Naive B cell (primary cell): Measurements from ENCODE around the gene CREBZF. TPM values are rescaled to one million over a fixed set of nuclear protein-coding genes. Genes with fewer than 3 reads are reported as not detected.
"Not testable (repeated sequence)": the region's sequence is repeated elsewhere in the genome, so short reads cannot be mapped to it uniquely, and the experiment has no call there.

ENCODE experiments used
- ATAC-seq, 2 donors: fragments of 150-1000 bp; cut with Tn5 transposase; 2 replicates each; pipeline ENCODE4 v1.10.0; 2021; ENCODE audit warnings: low read depth in 2 of 2, mild to moderate bottlenecking in 2 of 2, moderate library complexity in 2 of 2
- DNase-seq: peaks from one replicate; pipeline ENCODE4 v3.0.0; 2022
- H3K27ac Mint-ChIP-seq, 6 donors: one replicate each; pipeline ENCODE4 v1.8.0; 2020 to 2022; ENCODE audit warnings: mild to moderate bottlenecking in 6 of 6, mixed read lengths in 6 of 6, moderate library complexity in 5 of 6, inconsistent platforms in 2 of 6
- H3K27me3 Mint-ChIP-seq, 3 donors: one replicate each; pipeline ENCODE4 v1.8.0; 2021 to 2022; ENCODE audit warnings: mixed read lengths in 3 of 3, mild to moderate bottlenecking in 1 of 3
- H3K36me3 Mint-ChIP-seq, 2 donors: one replicate each; pipeline ENCODE4 v1.8.0; 2020 to 2022; ENCODE audit warnings: mixed read lengths in 2 of 2, inconsistent platforms in 1 of 2, mild to moderate bottlenecking in 1 of 2
- H3K4me1 Mint-ChIP-seq, 3 donors: one replicate each; pipeline ENCODE4 v1.8.0; 2020 to 2022; ENCODE audit warnings: mixed read lengths in 3 of 3, inconsistent platforms in 1 of 3, mild to moderate bottlenecking in 1 of 3, moderate library complexity in 1 of 3
- H3K4me3 Mint-ChIP-seq, 8 donors: one replicate each; pipeline ENCODE4 v1.8.0; 2020 to 2022; ENCODE audit warnings: mild to moderate bottlenecking in 8 of 8, mixed read lengths in 8 of 8, moderate library complexity in 8 of 8, inconsistent platforms in 2 of 8
- H3K9me3 Mint-ChIP-seq, 7 donors: one replicate each; pipeline ENCODE4 v1.8.0; 2020 to 2022; ENCODE audit warnings: mixed read lengths in 7 of 7, mild to moderate bottlenecking in 5 of 7, inconsistent platforms in 2 of 7, moderate library complexity in 1 of 7
- polyA plus RNA-seq, 6 donors: library from polyadenylated mRNA; unstranded; fragments of 300-500 nt; fragmentation: Illumina TruSeq; gene quantifications; one replicate each; pipeline ENCODE4 v1.2.3, GENCODE V29; 2021; ENCODE audit warnings: low read depth in 6 of 6

The CREBZF gene
- polyA plus RNA-seq, 6 donors from 2014 or later, result 4.8 to 19.8 (median 13.9) TPM

DNA sequence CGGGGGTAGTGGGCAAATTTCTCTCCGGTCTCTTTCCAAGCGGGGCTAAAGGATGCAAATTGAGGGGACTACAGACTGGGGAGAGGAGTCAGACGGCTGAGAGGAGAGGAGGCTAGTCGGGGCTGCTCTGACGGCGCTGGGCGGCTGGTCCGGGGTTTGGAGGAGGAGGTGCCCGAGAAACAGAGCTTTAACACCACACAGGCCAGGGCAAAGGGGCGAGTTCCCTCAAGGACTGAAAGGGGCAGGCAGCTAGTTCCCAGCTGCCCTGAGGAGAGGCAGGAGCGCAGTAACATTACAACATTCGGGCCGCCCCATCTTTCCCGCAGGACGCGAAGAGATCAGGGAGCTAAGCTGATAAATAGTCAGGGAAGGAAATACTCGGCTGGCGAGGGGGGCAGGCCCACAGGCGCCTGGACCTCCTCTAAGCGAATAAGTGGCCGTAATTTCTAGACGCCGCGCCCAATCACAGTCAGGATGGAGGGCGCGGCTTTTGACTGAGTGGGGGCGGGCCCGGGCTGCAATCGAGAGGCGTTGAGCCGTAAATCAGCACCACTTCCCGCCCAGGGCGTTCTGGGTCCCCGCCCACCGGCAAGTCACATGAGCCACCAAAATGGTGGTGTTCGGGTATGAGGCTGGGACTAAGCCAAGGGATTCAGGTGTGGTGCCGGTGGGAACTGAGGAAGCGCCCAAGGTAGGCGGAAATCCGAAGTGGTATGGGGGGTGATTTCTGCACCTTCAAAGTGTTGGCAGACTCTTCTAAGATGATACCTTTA is 36.7 kb downstream of the CREBZF start, which contains the start of gene TMEM126B:
Gene TMEM126B (plus strand): TSS at position 596 of the 773 bp plus-strand sequence. CDS start 15 bp downstream, at position 611.
- peak within 1 kb of the TSS; percentile 92 to 99 (median 97) for H3K27ac Mint-ChIP-seq
- H3K9me3 Mint-ChIP-seq, result no peaks in the 10 kb centered on the region
- peak; percentile 96 to 97 for ATAC-seq
- H3K4me1 Mint-ChIP-seq, result peaks cover 22 to 45% (median 26%) of the 10 kb centered on the region in 3 donors
- H3K27me3 Mint-ChIP-seq, result no peaks in the 10 kb centered on the region
- H3K36me3 Mint-ChIP-seq, result peaks cover 0 to 10% of the 10 kb centered on the region in 2 donors
- H3K4me3 Mint-ChIP-seq, result peak within 1 kb of the TSS; percentile 95 to 100 (median 99)
- DNase-seq, result peak; percentile 95

DNA sequence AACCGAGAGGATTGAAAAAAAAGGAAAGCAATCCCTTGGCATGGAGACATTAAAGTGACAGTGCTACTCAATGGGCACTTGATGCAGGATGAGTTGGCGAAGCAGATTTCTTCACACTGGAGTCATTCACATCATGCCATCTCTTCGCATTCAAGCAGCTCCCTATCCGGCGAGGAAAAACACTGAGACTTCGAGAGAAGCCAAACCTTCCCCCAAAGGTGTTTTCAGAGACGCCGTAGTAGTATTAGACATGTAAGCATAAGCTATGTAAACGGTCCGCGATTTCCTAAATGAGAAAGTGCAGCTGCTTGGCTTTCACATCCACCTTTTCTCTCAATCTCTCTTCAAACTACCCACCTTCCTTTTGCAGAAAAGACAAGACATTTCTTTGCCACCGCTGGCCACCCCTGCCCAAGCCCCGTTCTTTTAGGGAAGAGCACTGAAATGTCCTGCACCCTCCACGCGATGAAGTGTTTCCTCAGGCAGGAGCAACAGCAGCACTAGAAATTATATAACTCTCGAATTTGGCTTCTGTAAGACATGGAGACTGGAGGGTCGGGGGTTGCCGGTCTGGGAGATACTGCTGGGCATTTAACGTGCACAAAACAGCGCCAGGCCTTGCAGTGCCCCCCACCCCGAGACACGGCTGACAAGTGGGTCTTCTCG is 37.5 kb downstream of the CREBZF start, which contains the start of gene DLG2:
Gene DLG2 (minus strand): TSS at position 13 of the 666 bp plus-strand sequence.
- H3K4me1 Mint-ChIP-seq, result peaks cover 22 to 45% (median 26%) of the 10 kb centered on the region in 3 donors
- no peaks in the 10 kb centered on the region for H3K27me3 Mint-ChIP-seq
- peak within 1 kb of the TSS; percentile 95 to 100 (median 99) for H3K4me3 Mint-ChIP-seq
- peaks cover 0 to 10% of the 10 kb centered on the region in 2 donors for H3K36me3 Mint-ChIP-seq
- ATAC-seq (peak in 1 of 2 donors; percentile 1), DNase-seq (no peak)
- H3K9me3 Mint-ChIP-seq, result no peaks in the 10 kb centered on the region
- H3K27ac Mint-ChIP-seq, result peak within 1 kb of the TSS; percentile 92 to 99 (median 97)

DNA sequence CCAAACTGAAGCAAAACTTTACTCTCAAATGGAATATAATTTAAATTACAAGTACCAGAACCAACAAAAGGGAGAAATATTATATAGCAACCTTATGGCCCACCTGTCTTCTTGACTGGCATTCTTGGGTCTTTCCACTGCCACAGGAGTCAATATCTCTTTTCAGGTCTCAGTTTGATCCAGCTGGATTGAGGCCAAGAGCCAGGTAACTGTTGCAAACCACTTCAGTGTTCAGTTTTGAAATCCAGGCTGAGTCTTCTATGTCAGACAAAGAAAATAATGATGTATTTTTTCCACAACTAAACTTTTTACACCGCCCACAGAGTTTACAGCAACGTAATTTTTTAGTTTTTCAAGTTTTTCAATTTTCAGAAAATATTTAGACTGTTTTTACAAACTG is 38.4 kb downstream of the CREBZF start:
- ATAC-seq, result no peak
- peak overlapping the region in 7 of 8 donors; percentile 95 to 100 (median 99) for H3K4me3 Mint-ChIP-seq
- no peak for DNase-seq
- H3K4me1 Mint-ChIP-seq, result peaks cover 22 to 45% (median 26%) of the 10 kb centered on the region in 3 donors
- no peaks in the 10 kb centered on the region for H3K9me3 Mint-ChIP-seq
- H3K27me3 Mint-ChIP-seq, result no peaks in the 10 kb centered on the region
- H3K36me3 Mint-ChIP-seq, result peaks cover 2 to 9% of the 10 kb centered on the region in 2 donors
- peak overlapping the region in 2 of 6 donors; percentile 54 to 97 for H3K27ac Mint-ChIP-seq

DNA sequence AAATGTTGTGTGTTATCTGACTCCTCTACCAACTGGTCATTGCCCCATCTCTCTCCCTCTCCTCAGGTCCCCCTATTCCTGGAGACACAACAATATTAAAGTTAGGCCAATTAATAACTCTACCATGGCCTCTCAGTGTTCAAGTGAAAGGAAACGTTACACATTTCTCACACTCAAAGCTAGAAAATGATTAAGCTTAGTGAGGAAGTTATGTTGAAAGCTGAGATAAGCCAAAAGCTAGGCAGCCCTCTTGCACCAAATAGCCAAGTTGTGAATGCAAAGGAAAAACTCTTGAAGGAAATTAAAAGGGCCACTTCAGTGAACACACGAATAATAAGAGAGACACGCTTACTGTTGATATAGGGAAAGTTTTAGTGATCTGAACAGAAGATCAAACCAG is 44.7 kb downstream of the CREBZF start:
- DNase-seq (no peak), ATAC-seq (no peak)
- H3K4me1 Mint-ChIP-seq, result peaks cover 0 to 3% (median under 1%) of the 10 kb centered on the region in 3 donors
- H3K36me3 Mint-ChIP-seq, result peaks cover 4 to 7% of the 10 kb centered on the region in 2 donors
- H3K9me3 Mint-ChIP-seq, result no peaks in the 10 kb centered on the region
- no peak overlapping the region for H3K27ac Mint-ChIP-seq
- H3K27me3 Mint-ChIP-seq, result peaks cover 0 to 4% (median 0%) of the 10 kb centered on the region in 3 donors
- H3K4me3 Mint-ChIP-seq, result no peak overlapping the region

DNA sequence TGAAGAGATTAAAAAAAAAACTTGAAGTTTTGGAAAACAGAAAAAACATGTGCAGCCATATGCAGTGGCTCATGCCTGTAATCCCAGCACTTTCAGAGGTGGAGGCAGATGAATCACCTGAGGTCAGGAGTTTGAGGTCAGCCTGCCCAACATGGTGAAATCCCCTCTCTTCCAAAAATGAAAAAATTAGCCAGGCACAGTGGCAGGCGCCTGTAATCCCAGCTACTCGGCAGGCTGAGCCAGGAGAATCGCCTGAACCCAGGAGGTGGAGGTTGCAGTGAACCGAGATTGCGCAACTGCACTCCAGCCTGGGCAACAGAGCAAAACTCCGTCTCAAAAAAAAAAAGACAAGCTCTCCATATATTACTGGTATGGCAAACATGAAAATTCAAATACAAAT is 45.4 kb downstream of the CREBZF start:
- Mint-ChIP-seq H3K9me3 (no peaks in the 10 kb centered on the region), H3K27me3 (peaks cover 0 to 4% (median 0%) of the 10 kb centered on the region in 3 donors), H3K27ac (no peak overlapping the region), H3K36me3 (peaks cover 4 to 7% of the 10 kb centered on the region in 2 donors), H3K4me1 (peaks cover 0 to 3% (median 0%) of the 10 kb centered on the region in 3 donors), H3K4me3 (no peak overlapping the region)
- ATAC-seq (no peak), DNase-seq (no peak)

DNA sequence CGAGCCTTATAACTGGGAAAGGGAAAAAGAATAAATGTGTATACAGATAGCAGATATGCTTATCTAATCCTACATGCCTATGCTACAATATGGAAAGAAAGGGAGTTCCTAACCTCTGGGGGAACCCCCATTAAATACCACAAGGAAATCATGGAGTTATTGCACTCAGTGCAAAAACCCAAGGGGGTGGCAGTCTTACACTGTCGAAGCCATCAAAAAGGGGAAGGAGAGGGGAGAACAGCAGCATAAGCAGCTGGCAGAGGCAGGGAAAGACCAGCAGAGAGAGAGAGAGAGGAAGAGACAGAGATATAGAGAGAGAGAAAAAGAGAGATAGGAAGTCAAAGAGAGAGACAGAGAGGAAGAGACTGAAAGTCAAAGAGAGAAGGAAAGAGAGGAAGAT is 53.3 kb downstream of the CREBZF start:
- H3K27ac Mint-ChIP-seq, H3K36me3 Mint-ChIP-seq, H3K27me3 Mint-ChIP-seq, DNase-seq, H3K4me3 Mint-ChIP-seq, H3K4me1 Mint-ChIP-seq, ATAC-seq: not testable (repeated sequence)
- peaks cover 0 to 10% (median 2%) of the 10 kb centered on the region in 7 donors for H3K9me3 Mint-ChIP-seq

Other genes with a start within 250 kb of the CREBZF start
- 1 to 10 TPM in 5 of 6 donors, under 1 TPM in 1; 0.93 to 2.4 (median 1.3) TPM for gene DLG2, start 37.8 kb downstream of the CREBZF start, polyA plus RNA-seq
- 10 to 100 TPM; 31.1 to 56.5 (median 45.0) TPM for gene TMEM126B, start 36.5 kb downstream of the CREBZF start, polyA plus RNA-seq
- gene TMEM126A, start 17.2 kb downstream of the CREBZF start, polyA plus RNA-seq, result 10 to 100 TPM; 35.8 to 74.6 (median 68.9) TPM
- gene CCDC89, start 21.1 kb upstream of the CREBZF start, polyA plus RNA-seq, result not detected
- gene SYTL2, start 146.0 kb upstream of the CREBZF start, polyA plus RNA-seq, result under 1 TPM in 4 of 6 donors, not detected in 2; 0.32 to 1.00 (median 0.55) TPM
- gene CCDC83, start 190.3 kb upstream of the CREBZF start, polyA plus RNA-seq, result not detected